ENCODE data around the gene POU6F2. TPM values are rescaled to one million over a fixed set of nuclear protein-coding genes. Genes with fewer than 3 reads are reported as not detected.

The POU6F2 gene
- total RNA-seq, 6 donors from 2014 or later, result under 0.01 to 1.4 (median 0.24) TPM; not detected in 2

DNA sequence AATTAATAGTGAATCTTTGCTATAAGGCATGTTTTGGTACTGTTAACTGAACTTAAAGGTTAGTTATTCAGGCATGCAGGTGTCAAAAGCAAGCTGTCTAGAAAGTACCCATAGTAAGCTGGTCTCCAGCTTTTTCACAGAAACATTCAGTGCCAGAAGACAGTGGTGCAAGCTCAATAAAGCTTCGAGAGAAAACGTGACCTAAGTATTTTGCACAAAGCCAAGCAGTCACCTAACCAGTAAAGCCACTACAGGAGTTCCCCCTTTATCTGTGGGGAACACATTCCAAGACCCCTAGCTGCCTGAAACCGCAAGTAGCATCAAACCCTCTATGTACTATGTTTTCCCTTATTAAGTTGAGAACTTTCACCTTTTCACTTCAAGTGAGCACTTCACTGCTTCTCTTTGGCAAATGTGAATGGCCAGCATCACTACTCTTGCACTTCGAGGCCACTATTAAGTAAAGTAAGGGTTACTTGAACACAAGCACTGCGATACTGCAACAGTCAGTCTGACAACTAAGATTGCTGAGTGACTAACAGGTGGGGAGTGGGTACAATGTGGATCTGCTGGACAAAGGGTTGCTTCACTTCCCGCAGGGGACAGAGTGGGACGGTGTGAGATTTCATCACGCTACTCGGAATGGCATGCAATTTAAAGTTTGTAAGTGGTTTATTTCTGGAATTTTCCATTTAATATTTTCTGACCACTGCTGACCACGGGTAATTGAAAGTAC, 334.7 kb downstream of the POU6F2 start:
- 59 to 69% methylated on average over 10 of the region's 10 CpGs for WGBS, 2 donors
- no peaks in the 10 kb centered on the region for H3K9me3 ChIP-seq
- no peak for ATAC-seq (ENCODE audit: low FRiP score in 2 of 2)
- no peaks in the 10 kb centered on the region for H3K4me1 ChIP-seq
- no peak overlapping the region for H3K4me3 ChIP-seq
- no peak overlapping the region for H3K27ac ChIP-seq
- TF ChIP-seq POLR2AphosphoS5 (IDR thresholded peaks at IDR 0.05), result no peak
- TF ChIP-seq, protein P1, sequence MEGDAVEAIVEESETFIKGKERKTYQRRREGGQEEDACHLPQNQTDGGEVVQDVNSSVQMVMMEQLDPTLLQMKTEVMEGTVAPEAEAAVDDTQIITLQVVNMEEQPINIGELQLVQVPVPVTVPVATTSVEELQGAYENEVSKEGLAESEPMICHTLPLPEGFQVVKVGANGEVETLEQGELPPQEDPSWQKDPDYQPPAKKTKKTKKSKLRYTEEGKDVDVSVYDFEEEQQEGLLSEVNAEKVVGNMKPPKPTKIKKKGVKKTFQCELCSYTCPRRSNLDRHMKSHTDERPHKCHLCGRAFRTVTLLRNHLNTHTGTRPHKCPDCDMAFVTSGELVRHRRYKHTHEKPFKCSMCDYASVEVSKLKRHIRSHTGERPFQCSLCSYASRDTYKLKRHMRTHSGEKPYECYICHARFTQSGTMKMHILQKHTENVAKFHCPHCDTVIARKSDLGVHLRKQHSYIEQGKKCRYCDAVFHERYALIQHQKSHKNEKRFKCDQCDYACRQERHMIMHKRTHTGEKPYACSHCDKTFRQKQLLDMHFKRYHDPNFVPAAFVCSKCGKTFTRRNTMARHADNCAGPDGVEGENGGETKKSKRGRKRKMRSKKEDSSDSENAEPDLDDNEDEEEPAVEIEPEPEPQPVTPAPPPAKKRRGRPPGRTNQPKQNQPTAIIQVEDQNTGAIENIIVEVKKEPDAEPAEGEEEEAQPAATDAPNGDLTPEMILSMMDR (IDR thresholded peaks at IDR 0.05), result no peak
- TF ChIP-seq EP300 (IDR thresholded peaks at IDR 0.05), result no peak
- TF ChIP-seq POLR2A (IDR thresholded peaks at IDR 0.05), result no peak
- H3K36me3 ChIP-seq, result no peaks in the 10 kb centered on the region
- no peak for DNase-seq
- no peaks in the 10 kb centered on the region for H3K27me3 ChIP-seq

DNA sequence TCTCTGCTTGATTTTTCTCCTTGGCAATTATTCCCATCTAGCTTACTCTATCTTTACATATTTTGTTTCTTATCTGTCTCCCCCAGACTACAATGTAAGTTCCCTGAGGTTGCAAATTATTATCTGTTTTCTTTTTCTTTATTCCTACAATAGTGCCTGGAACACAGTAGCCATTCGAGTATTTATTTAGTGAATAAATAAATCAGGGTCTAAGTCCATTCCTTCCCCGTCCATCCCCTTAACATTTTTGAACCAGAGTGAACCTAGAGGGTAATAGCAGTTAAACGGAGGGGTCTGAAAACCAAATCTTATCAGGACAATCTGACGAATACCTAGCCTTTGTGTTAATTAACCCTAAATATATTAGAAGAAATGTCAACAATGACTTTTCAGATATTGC, 335.7 kb downstream of the POU6F2 start:
- Histone ChIP-seq H3K9me3 (no peaks in the 10 kb centered on the region), H3K4me3 (no peak overlapping the region), H3K27me3 (no peaks in the 10 kb centered on the region), H3K27ac (no peak overlapping the region), H3K36me3 (no peaks in the 10 kb centered on the region), H3K4me1 (no peaks in the 10 kb centered on the region)
- DNase-seq (no peak), ATAC-seq (ENCODE audit: low FRiP score in 2 of 2) (no peak)
- no peak for TF ChIP-seq POLR2A (IDR thresholded peaks at IDR 0.05)
- no peak for TF ChIP-seq EP300 (IDR thresholded peaks at IDR 0.05)
- no peak for TF ChIP-seq POLR2AphosphoS5 (IDR thresholded peaks at IDR 0.05)
- TF ChIP-seq, protein P1 (IDR thresholded peaks at IDR 0.05), result no peak
- WGBS, 2 donors, result 66 to 78% methylated on average over 4 of the region's 4 CpGs

DNA sequence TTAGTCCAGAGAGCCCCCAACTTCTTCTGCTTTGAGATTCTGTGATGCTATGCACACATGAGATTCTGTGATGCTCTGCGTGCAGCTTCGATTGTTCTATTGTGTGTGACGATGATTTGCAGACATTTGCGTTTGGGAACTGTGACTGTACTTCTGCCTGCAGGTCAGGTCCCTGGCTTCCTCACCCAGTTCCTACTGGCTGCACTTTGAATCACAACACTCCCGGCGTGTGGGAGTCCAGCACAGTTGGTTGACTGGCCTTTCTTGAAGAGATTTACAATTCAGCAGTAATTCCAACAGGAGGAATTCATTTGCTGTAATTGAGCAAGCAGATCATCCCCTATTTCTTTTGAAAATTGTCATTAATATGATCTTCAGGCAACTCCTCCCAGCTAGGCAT, 336.3 kb downstream of the POU6F2 start:
- no peaks in the 10 kb centered on the region for H3K36me3 ChIP-seq
- 76 to 81% methylated on average over 5 to 6 of the region's 6 CpGs for WGBS, 2 donors
- H3K9me3 ChIP-seq, result no peaks in the 10 kb centered on the region
- no peak overlapping the region for H3K4me3 ChIP-seq
- H3K4me1 ChIP-seq, result no peaks in the 10 kb centered on the region
- TF ChIP-seq, protein P1 (IDR thresholded peaks at IDR 0.05), result no peak
- no peak for TF ChIP-seq POLR2A (IDR thresholded peaks at IDR 0.05)
- TF ChIP-seq EP300 (IDR thresholded peaks at IDR 0.05), result no peak
- no peak for TF ChIP-seq POLR2AphosphoS5 (IDR thresholded peaks at IDR 0.05)
- ATAC-seq (ENCODE audit: low FRiP score in 2 of 2) (no peak), DNase-seq (no peak)
- no peak overlapping the region for H3K27ac ChIP-seq
- no peaks in the 10 kb centered on the region for H3K27me3 ChIP-seq

DNA sequence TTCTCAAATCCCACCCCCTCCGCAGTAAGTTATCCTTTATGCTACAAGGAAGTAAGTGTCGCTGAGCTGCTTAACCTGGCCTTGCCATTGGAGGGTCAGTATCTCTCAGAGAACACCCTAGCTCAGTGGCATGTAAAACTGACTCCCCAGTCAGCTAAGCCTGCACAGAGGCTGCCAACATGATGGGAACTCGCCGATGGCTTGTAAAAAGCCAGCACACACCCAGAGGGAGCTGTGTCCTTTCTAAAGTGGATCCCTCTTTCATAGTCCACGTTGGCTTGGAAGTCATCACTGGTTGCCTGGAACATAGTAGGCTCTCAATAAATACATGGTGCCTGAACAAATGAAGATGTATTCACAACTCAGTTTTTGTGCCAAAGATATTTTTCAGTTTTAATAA, 339.4 kb downstream of the POU6F2 start:
- no peak overlapping the region for H3K27ac ChIP-seq
- no peak for TF ChIP-seq POLR2AphosphoS5 (IDR thresholded peaks at IDR 0.05)
- no peak for TF ChIP-seq EP300 (IDR thresholded peaks at IDR 0.05)
- TF ChIP-seq, protein P1 (IDR thresholded peaks at IDR 0.05), result no peak
- TF ChIP-seq POLR2A (IDR thresholded peaks at IDR 0.05), result no peak
- no peak for DNase-seq
- no peaks in the 10 kb centered on the region for H3K9me3 ChIP-seq
- no peaks in the 10 kb centered on the region for H3K4me1 ChIP-seq
- 73 to 79% methylated on average over 3 to 5 of the region's 5 CpGs for WGBS, 2 donors
- H3K36me3 ChIP-seq, result no peaks in the 10 kb centered on the region
- no peak for ATAC-seq (ENCODE audit: low FRiP score in 2 of 2)
- H3K4me3 ChIP-seq, result no peak overlapping the region
- H3K27me3 ChIP-seq, result no peaks in the 10 kb centered on the region

DNA sequence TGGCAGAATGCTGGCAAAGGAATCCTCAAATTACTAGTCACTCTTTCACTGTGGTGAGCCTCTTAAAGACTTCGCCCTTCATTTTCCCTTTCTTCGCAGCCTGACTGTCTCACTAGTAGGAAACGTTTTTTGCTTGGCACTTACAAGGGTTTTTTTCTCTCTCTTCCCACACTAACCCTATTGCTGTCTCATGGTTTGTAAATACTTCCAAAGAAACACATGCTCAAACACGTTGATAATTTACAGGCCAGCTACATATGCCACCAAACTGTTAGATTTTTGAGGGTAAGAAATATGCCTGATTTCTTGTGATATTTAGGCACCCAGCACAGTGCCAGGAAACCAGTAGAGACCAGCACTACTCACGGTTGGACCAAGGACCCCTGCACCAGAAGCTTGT, 340.2 kb downstream of the POU6F2 start:
- TF ChIP-seq, protein P1 (IDR thresholded peaks at IDR 0.05), result no peak
- TF ChIP-seq POLR2A (IDR thresholded peaks at IDR 0.05) (no peak), EP300 (IDR thresholded peaks at IDR 0.05) (no peak), POLR2AphosphoS5 (IDR thresholded peaks at IDR 0.05) (no peak)
- ATAC-seq (ENCODE audit: low FRiP score in 2 of 2), result no peak
- no peaks in the 10 kb centered on the region for H3K4me1 ChIP-seq
- WGBS, 2 donors, result 72 to 83% methylated on average over 5 of the region's 5 CpGs
- H3K9me3 ChIP-seq, result no peaks in the 10 kb centered on the region
- no peak overlapping the region for H3K4me3 ChIP-seq
- no peak for DNase-seq
- no peaks in the 10 kb centered on the region for H3K27me3 ChIP-seq
- no peak overlapping the region for H3K27ac ChIP-seq
- no peaks in the 10 kb centered on the region for H3K36me3 ChIP-seq

All from upper lobe of left lung (tissue), 6 donors.